Smooth muscle cell (in vitro differentiated cells): ENCODE measurements around the gene EVC2. TPM values are rescaled to one million over a fixed set of nuclear protein-coding genes. Genes with fewer than 3 reads are reported as not detected.
"Not testable (repeated sequence)": the region's sequence is repeated elsewhere in the genome, so short reads cannot be mapped to it uniquely, and the experiment has no call there.

ENCODE experiments used
- DNase-seq: peaks from one replicate; lab custom pipeline; 2025; ENCODE audit not compliant: unreplicated experiment; lab: John Stamatoyannopoulos, UW
- H2AFZ ChIP-seq: fragments of 200-600 bp; sonication (generic); 2 replicates; pipeline ENCODE4 v1.6.0; 2016; ENCODE audit warnings: antibody characterized with exemption, low read depth, mild to moderate bottlenecking
- H3F3A ChIP-seq: fragments of 200-600 bp; sonication (generic); 2 replicates; pipeline ENCODE4 v1.6.0; 2017; ENCODE audit warnings: antibody characterized with exemption, low read depth
- H3K27ac ChIP-seq: fragments of 200-600 bp; sonication (generic); 2 replicates; pipeline ENCODE4 v1.5.1; 2016; ENCODE audit warnings: low read depth, mild to moderate bottlenecking
- H3K27me3 ChIP-seq: fragments of 200-600 bp; sonication (generic); 2 replicates; pipeline ENCODE4 v1.6.1; 2016; ENCODE audit warnings: low read depth, mild to moderate bottlenecking
- H3K36me3 ChIP-seq: fragments of 200-600 bp; sonication (generic); 2 replicates; pipeline ENCODE4 v1.5.1; 2016; ENCODE audit warnings: low read depth
- H3K4me1 ChIP-seq: fragments of 200-600 bp; sonication (generic); 2 replicates; pipeline ENCODE4 v1.5.1; 2016; ENCODE audit warnings: low read depth
- H3K4me2 ChIP-seq: fragments of 200-600 bp; sonication (generic); 2 replicates; pipeline ENCODE4 v1.6.0; 2016; ENCODE audit warnings: mild to moderate bottlenecking
- H3K4me3 ChIP-seq: fragments of 200-600 bp; sonication (generic); 2 replicates; pipeline ENCODE4 v1.5.1; 2016; ENCODE audit warnings: mild to moderate bottlenecking
- H3K79me2 ChIP-seq: fragments of 200-600 bp; sonication (generic); 2 replicates; pipeline ENCODE4 v1.6.0; 2016; ENCODE audit warnings: low read depth, mild to moderate bottlenecking
- H3K9ac ChIP-seq: fragments of 200-600 bp; sonication (generic); 2 replicates; pipeline ENCODE4 v1.6.0; 2016; ENCODE audit warnings: low read depth
- H3K9me3 ChIP-seq: fragments of 200-600 bp; sonication (generic); replicated peaks from 2 replicates; pipeline ENCODE4 v1.5.1; 2016; ENCODE audit warnings: low read depth
- H4K20me1 ChIP-seq: fragments of 200-600 bp; sonication (generic); 2 replicates; pipeline ENCODE4 v1.6.0; 2016; ENCODE audit warnings: low read depth
- CTCF ChIP-seq: fragments of 200-600 bp; sonication (generic); IDR thresholded peaks from 2 replicates; pipeline ENCODE4 v1.5.1; 2017; ENCODE audit warnings: borderline replicate concordance, mild to moderate bottlenecking, antibody characterized with exemption; ENCODE audit not compliant: insufficient read depth, poor library complexity, severe bottlenecking
- WGBS: methylation state at CpG from one replicate; pipeline ENCODE4 v1.1.7; 2016; ENCODE audit warnings: low lambda C conversion rate; 5-methylcytosine and 5-hydroxymethylcytosine counted together
- polyA plus RNA-seq: library from polyadenylated mRNA; unstranded; fragments of >200 nt; fragmentation: Nextera tagmentation; extraction: Ambion mirVana; gene quantifications from 2 replicates; pipeline ENCODE4 v1.2.1, GENCODE V29; 2016
- total RNA-seq: library from RNA; depleted of rRNA; stranded (reverse); fragments of >200 nt; gene quantifications from 2 replicates; pipeline ENCODE4 v1.2.3, GENCODE V29; 2014

The EVC2 gene
- total and polyA plus RNA-seq, 2 experiments from 2014 or later = 6.9 to 7.9 TPM

GRCh38 chr4:5732158-5732557 is 23.8 kb upstream of the EVC2 start:
- DNase-seq = no peak
- TF ChIP-seq CTCF = no peak
- H3F3A ChIP-seq = no peaks in the 10 kb centered on the region
- H3K4me2 ChIP-seq = no peak overlapping the region
- no peaks in the 10 kb centered on the region for H3K4me1 ChIP-seq
- H3K4me3 ChIP-seq = no peak overlapping the region
- H2AFZ ChIP-seq = no peak overlapping the region
- H4K20me1 ChIP-seq = peaks cover 33% of the 10 kb centered on the region
- WGBS = 97% methylated on average over 10 of the region's 10 CpGs
- no peak overlapping the region for H3K9ac ChIP-seq
- no peaks in the 10 kb centered on the region for H3K9me3 ChIP-seq
- peaks cover 15% of the 10 kb centered on the region for H3K36me3 ChIP-seq
- no peaks in the 10 kb centered on the region for H3K27me3 ChIP-seq
- no peak overlapping the region for H3K27ac ChIP-seq
- H3K79me2 ChIP-seq = no peaks in the 10 kb centered on the region

- no peak overlapping the region for H2AFZ ChIP-seq
- H3K79me2 ChIP-seq = peaks cover under 1% of the 10 kb centered on the region
- H4K20me1 ChIP-seq = peaks cover 33% of the 10 kb centered on the region
- H3K27ac ChIP-seq = no peak overlapping the region
- no peaks in the 10 kb centered on the region for H3K4me1 ChIP-seq
- no peak overlapping the region for H3K9ac ChIP-seq
- no peak overlapping the region for H3K4me2 ChIP-seq
- peaks cover 12% of the 10 kb centered on the region for H3K36me3 ChIP-seq
- TF ChIP-seq CTCF = no peak
- no peaks in the 10 kb centered on the region for H3K27me3 ChIP-seq
- DNase-seq = no peak
- 97% methylated on average over 29 of the region's 30 CpGs for WGBS
- no peaks in the 10 kb centered on the region for H3K9me3 ChIP-seq
- no peaks in the 10 kb centered on the region for H3F3A ChIP-seq
- no peak overlapping the region for H3K4me3 ChIP-seq
These were observed 22.9 kb upstream of the EVC2 start for GRCh38 chr4:5730993-5731990.

- H3K79me2 ChIP-seq = peaks cover 9% of the 10 kb centered on the region
- H4K20me1 ChIP-seq = peaks cover 34% of the 10 kb centered on the region
- no peak overlapping the region for H3K4me3 ChIP-seq
- H3F3A ChIP-seq = no peaks in the 10 kb centered on the region
- 90% methylated on average over 10 of the region's 10 CpGs for whole genome bisulfite sequencing
- no peaks in the 10 kb centered on the region for H3K9me3 ChIP-seq
- H3K27me3 ChIP-seq = no peaks in the 10 kb centered on the region
- H3K4me1 ChIP-seq = no peaks in the 10 kb centered on the region
- H3K27ac ChIP-seq = no peak overlapping the region
- H3K9ac ChIP-seq = no peak overlapping the region
- DNase-seq = no peak
- H3K36me3 ChIP-seq = peaks cover 12% of the 10 kb centered on the region
- no peak for TF ChIP-seq CTCF
- no peak overlapping the region for H3K4me2 ChIP-seq
- no peak overlapping the region for H2AFZ ChIP-seq
These were observed 22.1 kb upstream of the EVC2 start for GRCh38 chr4:5730436-5730835.

GRCh38 chr4:5728412-5728811 is 20.1 kb upstream of the EVC2 start:
- 53% methylated on average over 1 of the region's 2 CpGs for WGBS

More at GRCh38 chr4:5728412-5728811, 20.1 kb upstream of the EVC2 start:
- not testable (repeated sequence) for H3F3A ChIP-seq, H3K9me3 ChIP-seq, H3K27ac ChIP-seq, H3K9ac ChIP-seq, H3K4me3 ChIP-seq, H3K4me1 ChIP-seq, H2AFZ ChIP-seq, H3K4me2 ChIP-seq, H3K27me3 ChIP-seq, DNase-seq
- Histone ChIP-seq H3K79me2 (peaks cover 23% of the 10 kb centered on the region), H3K36me3 (peaks cover 12% of the 10 kb centered on the region), H4K20me1 (peaks cover 50% of the 10 kb centered on the region)
